Activated CD4-positive, CD25-positive, alpha-beta regulatory T cell treated with anti-CD3 and anti-CD28 coated beads, Interleukin-2, amount 50 U/mL, for 16 hours (primary cell): ENCODE measurements around the gene HDAC4.
A peak's percentile ranks its signal among the peaks of the same experiment; 100 is the strongest.
"Not testable (repeated sequence)": the region's sequence is repeated elsewhere in the genome, so short reads cannot be mapped to it uniquely, and the experiment has no call there.

Experiments
- DNase-seq: peaks from one replicate; pipeline ENCODE4 v3.0.0-alpha.2; 2020; ENCODE audit warnings: low read depth, low spot score

The HDAC4 gene

DNA sequence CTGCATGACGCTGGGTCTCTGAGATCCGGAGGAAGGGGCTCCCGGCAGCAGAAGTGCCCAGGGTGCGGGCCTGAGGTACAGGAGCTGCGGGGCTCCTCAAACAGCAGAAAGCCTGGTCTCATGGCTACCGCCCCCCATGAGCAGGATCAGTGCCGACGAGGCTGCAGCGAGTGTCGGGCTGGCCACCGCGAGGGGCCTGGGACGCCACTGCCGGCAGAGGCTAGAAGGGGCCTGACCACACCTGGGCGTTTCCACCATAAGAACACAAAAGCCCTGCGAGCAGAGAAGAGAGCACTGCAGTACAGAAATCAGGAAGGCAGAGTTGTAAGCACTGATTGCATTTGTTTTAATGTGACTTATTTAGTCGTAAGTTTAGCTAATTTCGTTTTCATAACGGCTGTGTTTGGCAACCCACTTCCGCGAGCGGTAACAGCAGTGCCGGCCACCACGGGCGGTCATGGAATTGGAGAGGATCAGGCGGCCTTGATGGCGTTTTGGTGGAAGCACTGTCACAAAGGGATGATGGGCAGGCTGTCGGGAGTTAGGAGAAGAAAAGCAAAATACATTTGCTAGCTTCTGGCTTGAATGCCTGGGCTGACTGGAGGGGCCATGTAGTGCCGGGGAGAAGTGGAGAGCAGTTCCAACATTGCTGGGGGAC, 117.4 kb downstream of the HDAC4 start:
- DNase-seq = no peak

DNA sequence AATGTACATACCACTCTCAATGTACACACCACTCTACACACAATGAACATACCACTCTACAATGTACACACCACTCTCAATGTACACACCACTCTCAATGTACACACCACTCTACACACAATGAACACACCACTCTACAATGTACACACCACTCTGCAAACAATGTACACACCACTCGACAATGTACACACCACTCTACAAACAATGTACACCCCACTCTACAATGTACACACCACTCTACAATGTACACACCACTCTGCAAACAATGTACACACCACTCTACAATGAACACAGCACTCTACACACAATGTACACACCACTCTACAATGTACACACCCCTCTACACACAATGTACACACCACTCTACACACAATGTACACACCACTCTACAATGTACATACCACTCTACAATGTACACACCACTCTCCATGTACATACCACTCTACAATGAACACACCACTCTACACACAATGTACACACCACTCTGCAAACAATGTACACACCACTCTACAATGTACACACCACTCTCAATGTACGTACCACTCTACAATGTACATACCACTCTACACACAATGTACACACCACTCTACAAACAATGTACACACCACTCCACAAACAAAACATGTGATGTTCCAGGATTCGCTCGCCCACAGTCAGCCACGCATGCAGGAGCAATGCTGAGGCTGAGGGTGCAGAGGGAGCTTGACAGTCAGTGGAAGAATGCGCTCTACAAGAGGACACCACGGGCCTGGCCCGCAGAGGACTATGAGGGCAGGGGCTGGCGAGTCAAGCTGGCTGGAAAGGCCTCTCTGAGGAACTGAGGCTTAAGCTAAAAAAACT, 118.2 kb downstream of the HDAC4 start:
- DNase-seq = no peak

- not testable (repeated sequence) for DNase-seq
Measured at GRCh38 chr2:239280296-239281017, 120.4 kb downstream of the HDAC4 start.

DNA sequence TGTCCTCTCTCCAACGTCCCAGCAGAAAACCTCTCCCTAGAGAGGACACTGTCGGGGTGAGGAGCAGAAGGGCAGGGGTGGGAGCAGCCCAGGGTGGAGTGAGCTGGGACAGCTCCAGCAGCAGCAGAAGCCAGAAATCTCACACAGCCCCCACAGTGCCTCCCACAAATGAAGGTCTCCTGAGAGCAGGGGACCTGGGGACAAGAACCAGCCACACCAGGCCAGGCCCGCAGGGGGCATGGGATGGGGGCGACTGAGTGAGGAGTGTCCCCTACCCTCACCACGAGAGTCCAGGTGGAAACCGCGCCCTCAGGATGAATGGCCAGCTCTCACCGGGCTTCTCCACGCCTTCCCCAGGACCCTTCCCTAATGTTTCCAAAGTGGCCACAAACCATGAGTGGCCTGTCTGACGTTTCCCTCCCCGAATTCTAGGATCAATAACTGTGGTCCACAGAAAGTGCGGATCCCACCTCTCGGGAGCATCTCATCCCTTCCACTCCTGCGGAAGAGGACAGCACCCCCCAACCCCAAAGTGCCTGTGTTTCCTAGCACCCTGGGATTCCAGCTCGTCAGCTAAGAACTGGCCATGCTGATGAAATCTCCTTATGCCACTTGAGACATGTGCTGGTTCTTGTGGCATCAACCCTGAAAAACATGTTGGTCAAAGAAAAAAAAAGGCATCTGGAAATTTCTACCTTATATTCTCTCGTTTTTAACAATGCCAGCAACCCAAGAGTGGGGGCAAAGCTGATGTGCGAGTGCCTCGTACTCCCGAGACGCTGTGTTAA, 121.1 kb downstream of the HDAC4 start:
- DNase-seq = no peak

DNA sequence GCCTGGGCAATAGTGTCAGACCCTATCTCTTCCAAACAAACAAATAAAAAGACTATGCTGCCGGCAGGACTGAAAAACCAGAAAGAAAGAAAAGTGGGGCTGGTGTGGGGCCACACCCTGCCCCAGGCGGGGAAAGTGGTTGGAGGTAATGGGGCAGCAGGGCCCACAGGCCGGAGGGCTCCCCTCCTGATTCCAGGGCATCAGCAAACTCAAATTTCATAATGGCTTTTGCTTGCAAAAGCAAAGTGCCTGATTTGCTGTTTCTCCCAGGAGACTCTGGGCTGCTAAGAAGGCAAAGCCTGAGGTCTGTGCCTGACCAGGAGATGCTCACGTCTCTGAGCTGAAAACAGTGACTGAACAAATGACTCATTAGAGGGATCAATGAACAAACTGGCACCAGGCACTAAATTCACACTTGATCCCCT, 121.9 kb downstream of the HDAC4 start:
- no peak for DNase-seq

DNA sequence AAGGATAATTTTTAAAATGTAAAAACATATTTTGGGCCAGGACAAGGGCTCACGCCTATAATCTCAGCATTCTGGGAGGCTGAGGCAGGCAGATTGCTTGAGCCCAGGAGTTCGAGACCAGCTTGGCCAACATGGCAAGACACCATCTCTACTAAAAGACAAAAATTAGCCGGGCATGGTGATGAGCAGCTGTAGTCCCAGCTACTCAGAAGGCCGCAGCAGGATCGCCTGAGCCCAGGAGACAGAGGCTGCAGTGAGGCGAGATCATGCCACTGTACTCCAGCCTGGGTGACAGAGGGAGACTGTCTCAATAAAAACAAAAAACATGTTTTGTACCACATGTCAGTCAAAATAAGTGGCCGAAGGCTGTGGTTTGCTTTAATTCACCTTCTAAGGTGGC, 122.5 kb downstream of the HDAC4 start:
- DNase-seq = no peak

GRCh38 chr2:239277401-239278085, 123.3 kb downstream of the HDAC4 start:
- DNase-seq = no peak

- DNase-seq = no peak
Measured at GRCh38 chr2:239276851-239277250, 124.0 kb downstream of the HDAC4 start.

DNA sequence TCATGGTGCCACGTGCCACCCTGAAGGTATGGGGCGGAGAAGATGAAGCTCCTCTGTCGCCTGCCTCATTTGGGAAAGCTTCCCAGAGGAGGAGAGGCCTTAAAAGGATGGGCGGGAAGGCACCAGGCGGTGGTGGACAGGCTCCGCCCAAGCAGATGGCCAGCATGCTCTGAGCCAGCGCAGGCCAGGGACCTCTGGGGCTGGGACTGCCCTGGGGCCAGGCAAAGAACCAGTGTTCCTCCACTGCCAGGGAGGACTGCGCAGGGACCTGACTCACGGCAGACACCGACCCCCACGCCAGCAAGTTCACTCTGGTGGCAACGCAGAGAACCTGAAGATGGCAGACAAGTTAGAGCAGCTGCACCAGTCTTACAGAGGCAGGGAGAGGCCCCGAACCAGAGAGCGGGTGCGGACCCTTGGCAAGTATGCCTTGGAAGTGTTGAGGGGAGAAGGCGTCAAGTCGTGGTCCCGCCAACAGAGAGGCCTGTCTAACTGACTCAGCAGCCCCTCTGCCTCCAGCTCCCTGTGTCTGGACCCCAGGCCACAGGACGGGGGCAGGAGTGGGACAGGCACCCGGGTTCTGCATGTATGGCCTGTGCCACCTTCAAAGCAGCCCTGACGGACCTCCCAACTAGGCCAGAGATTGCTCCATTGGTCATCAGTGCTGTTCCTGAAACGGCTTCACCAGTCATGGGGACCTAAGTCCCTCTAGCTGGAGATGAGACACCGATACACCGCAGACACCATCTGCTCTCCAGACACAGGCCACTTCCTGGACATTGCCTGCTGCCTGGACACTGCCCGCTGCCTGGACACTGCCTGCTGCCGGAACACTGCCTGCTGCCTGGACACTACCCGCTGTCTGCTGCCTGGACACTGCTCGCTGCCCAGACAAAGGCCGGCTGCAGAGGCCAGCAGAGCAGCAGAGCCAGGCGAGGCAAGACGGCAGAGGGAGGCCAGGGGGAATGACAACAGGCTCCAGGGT, 124.7 kb downstream of the HDAC4 start:
- no peak for DNase-seq

- peak; percentile 75 for DNase-seq
Measured at GRCh38 chr2:239275044-239275685, 125.7 kb downstream of the HDAC4 start.

DNA sequence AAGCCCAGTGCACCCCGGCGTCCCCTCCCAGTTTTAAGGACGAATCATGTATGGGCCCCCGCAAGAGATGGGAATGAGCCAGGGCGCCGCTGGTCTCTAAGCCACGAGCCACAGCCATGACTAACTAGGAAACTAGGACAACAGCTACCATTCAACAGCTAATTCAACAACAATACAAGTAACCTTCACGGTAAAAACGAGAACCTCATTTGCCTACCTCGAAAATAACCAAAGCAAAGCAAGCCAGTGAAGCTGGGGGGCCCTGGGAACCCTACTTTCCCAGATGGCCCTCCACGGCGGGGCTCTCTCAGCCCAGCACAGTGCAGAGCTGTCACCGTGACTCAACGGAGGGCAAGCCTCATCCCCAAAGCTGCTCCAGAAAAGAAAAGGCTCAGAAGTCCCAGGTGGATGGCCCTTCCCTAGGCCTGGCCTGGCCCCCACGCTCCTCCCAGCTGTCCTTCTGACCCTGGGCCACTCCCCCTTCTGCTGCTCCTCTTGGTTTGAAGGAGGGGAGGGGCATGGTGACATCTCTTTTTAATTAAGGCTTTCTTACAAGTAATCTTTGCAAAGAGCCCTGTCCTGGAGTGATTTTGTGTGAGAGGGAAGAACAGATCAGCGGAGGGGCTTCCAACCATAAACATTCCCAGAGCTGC, 126.3 kb downstream of the HDAC4 start:
- DNase-seq = no peak

DNA sequence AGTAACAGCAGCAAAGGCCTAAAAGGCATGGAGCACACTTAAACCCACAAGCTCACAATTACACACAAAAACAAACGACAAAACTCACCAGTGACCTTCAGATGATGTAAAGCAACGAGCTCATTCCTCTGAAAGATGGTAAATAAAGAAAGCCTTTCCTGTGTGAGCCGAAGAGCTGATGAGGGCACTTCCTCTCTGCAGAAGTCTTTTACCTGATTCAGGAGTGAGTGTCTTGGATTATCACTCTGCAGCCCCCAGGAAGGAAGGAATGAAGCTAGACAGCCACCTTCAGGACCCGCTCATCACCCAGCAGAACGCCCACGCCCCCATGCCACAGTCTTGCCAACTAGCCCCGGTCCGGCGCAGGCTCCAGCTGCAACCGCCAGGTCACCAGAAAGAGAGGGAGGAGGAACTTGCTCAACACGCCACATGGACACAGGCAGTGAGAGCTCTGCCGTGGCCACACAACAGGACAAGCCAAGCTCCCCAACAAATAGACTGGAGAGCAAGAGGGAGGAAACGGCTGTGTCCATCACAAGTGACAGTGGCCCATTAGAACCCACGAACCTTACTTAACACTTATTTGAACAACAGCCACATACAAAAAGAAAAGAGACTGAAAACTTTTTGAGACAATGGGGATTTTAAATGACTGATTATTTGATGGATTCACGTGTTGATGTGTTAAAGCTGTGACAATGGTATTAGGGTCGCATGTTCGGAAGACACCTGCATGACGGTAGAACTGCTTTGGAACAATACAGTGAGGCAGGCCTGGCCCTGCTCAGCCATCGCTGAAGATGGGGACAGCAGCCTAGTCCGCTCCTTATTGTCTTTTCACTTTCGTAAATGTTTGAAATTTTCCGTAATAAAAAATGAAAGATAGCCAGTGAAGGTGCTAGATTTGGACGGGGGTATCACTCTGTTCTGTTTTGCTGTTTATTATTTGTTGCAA, 127.3 kb downstream of the HDAC4 start:
- DNase-seq = no peak

DNA sequence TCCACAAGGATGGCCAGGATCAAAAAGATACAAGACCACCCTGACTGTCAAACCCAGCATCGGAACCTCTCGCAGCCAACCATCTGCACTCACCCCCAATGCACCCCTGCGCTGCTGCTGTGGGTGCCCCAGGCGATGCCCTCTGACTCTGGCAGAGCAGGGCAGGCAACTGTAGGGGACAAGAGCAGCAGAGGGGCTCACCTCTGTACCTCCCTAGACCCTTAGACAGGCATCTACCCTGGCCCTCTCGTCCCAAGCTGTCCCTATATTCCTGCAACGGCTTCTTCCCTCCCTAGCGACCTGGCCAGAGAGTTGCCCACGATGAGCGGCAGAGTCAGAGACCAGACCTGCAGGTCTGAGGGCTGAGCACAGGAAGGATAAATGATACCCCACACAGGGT, 128.2 kb downstream of the HDAC4 start:
- DNase-seq = no peak

DNA sequence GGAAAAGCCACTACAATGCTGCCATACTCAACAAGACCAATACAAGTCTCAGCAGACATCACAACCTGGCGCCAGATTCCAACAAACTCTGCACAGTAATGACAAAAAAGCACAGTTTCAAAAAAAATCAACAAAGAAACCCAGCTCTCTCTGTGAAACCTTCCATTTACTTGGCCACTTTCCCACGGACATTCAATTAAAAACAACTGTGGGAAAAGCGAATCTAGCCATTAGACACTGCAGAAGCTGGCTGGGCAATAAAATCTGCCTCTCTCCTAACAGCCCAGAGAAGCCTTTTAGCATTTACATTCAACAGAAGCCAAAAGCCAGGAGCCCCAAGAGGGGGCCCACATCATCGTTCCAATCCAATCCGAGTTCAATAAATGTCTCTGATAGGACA, 128.9 kb downstream of the HDAC4 start:
- DNase-seq = no peak

DNA sequence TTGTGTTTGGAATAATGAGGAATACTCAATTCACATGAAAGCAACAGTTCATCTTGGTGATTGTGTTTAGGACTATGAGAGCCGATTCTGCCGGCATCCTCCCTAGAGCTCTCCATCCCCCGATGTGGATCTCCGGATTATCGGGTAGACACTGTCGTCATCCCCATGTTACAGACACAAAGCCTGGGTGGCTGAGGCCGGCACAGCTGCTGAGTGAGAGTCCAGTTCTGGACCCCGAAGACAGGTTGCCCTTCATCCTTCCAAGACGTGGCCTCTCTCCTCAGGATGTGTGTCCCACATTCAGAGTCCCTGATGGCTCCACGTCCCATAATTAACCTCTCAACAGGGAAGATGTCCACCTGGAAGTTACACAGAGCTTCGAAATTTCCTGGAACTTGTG, 129.3 kb downstream of the HDAC4 start:
- no peak for DNase-seq

- no peak for DNase-seq
Measured at GRCh38 chr2:239269916-239270315, 130.9 kb downstream of the HDAC4 start.

DNA sequence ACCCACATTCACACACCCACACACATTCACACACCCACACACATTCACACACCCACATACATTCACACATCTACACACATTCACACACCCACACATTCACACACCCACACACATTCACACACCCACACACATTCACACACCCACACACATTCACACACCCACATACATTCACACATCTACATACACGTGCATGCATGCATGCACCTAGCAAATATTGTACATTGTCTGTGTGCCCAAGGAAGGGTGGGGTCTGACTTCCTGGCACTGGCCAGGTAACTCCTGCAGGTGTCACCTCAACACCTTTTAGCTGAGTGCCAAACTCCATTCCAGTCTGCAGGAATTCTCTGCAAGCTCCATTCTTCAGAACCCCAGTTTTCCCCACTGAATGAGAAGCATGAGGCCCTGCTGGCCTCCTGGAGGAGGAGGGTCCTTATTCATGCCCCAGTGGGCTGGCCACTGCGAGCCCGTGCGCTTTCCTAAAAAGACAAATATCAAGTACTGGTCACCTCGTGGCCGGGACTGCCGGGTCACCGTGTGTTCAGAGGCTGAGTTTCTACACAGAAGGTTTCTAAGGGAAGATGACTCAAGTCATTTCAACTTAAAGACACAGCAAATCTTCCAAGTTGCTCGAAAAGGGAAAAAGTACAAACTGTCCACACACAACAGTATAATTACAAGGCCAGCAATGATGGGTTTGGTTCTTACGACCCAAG, 131.5 kb downstream of the HDAC4 start:
- DNase-seq = no peak
